Measurements from ENCODE around the gene GRIA3. TPM values are rescaled to one million over a fixed set of nuclear protein-coding genes. Genes with fewer than 3 reads are reported as not detected.

Gene GRIA3
- total RNA-seq, 4 donors from 2014 or later = 0.60 to 2.3 (median 1.0) TPM

- no peak for DNase-seq (ENCODE audit: low spot score in 2 of 2)
- Histone ChIP-seq H3K27ac (no peak overlapping the region), H3K36me3 (no peaks in the 10 kb centered on the region), H3K4me1 (no peaks in the 10 kb centered on the region), H3K27me3 (no peaks in the 10 kb centered on the region), H3K9me3 (no peaks in the 10 kb centered on the region), H3K4me3 (no peak overlapping the region)
- TF ChIP-seq POLR2A (IDR thresholded peaks at IDR 0.05) (no peak), EP300 (IDR thresholded peaks at IDR 0.05) (no peak), CTCF (IDR thresholded peaks at IDR 0.05) (no peak)
Measured at GRCh38 chrX:123310112-123310511, 126.0 kb downstream of the GRIA3 start.

- Histone ChIP-seq H3K27me3 (no peaks in the 10 kb centered on the region), H3K4me1 (no peaks in the 10 kb centered on the region), H3K4me3 (no peak overlapping the region), H3K36me3 (no peaks in the 10 kb centered on the region), H3K27ac (no peak overlapping the region), H3K9me3 (no peaks in the 10 kb centered on the region)
- no peak for TF ChIP-seq EP300 (IDR thresholded peaks at IDR 0.05)
- TF ChIP-seq CTCF (IDR thresholded peaks at IDR 0.05) = no peak
- no peak for TF ChIP-seq POLR2A (IDR thresholded peaks at IDR 0.05)
- no peak for DNase-seq (ENCODE audit: low spot score in 2 of 2)
- WGBS, 2 donors = 86 to 93% methylated on average over 1 of the region's 1 CpG
Measured at GRCh38 chrX:123311486-123311885, 127.4 kb downstream of the GRIA3 start.

- no peaks in the 10 kb centered on the region for H3K9me3 ChIP-seq
- no peaks in the 10 kb centered on the region for H3K36me3 ChIP-seq
- no peaks in the 10 kb centered on the region for H3K27me3 ChIP-seq
- no peaks in the 10 kb centered on the region for H3K4me1 ChIP-seq
- H3K4me3 ChIP-seq = no peak overlapping the region
- H3K27ac ChIP-seq = no peak overlapping the region
- TF ChIP-seq CTCF (IDR thresholded peaks at IDR 0.05) = no peak
- no peak for DNase-seq (ENCODE audit: low spot score in 2 of 2)
Measured at GRCh38 chrX:123313486-123313885, 129.4 kb downstream of the GRIA3 start.

GRCh38 chrX:123320622-123321021 is 136.5 kb downstream of the GRIA3 start:
- Histone ChIP-seq H3K4me1 (no peaks in the 10 kb centered on the region), H3K27ac (no peak overlapping the region), H3K4me3 (no peak overlapping the region), H3K9me3 (no peaks in the 10 kb centered on the region), H3K36me3 (no peaks in the 10 kb centered on the region), H3K27me3 (peaks cover 0 to 9% of the 10 kb centered on the region in 2 donors)
- no peak for DNase-seq (ENCODE audit: low spot score in 2 of 2)
- WGBS, 2 donors = 86 to 94% methylated on average over 2 to 4 of the region's 4 CpGs
- TF ChIP-seq CTCF (IDR thresholded peaks at IDR 0.05) (no peak), POLR2A (IDR thresholded peaks at IDR 0.05) (no peak), EP300 (IDR thresholded peaks at IDR 0.05) (no peak)

- H3K36me3 ChIP-seq = no peaks in the 10 kb centered on the region
- TF ChIP-seq CTCF (IDR thresholded peaks at IDR 0.05) = no peak
- no peak for TF ChIP-seq POLR2A (IDR thresholded peaks at IDR 0.05)
- no peak for TF ChIP-seq EP300 (IDR thresholded peaks at IDR 0.05)
- H3K27ac ChIP-seq = no peak overlapping the region
- H3K9me3 ChIP-seq = no peaks in the 10 kb centered on the region
- no peak for DNase-seq (ENCODE audit: low spot score in 2 of 2)
- 54 to 60% methylated on average over 3 of the region's 3 CpGs for WGBS, 2 donors
- no peak overlapping the region for H3K4me3 ChIP-seq
- peaks cover 0 to 9% of the 10 kb centered on the region in 2 donors for H3K27me3 ChIP-seq
- H3K4me1 ChIP-seq = no peaks in the 10 kb centered on the region
Measured at GRCh38 chrX:123322536-123322935, 138.5 kb downstream of the GRIA3 start.
